Measurements from ENCODE around the gene NR3C2.
A peak's percentile ranks its signal among the peaks of the same experiment; 100 is the strongest.

NR3C2 gene

DNA sequence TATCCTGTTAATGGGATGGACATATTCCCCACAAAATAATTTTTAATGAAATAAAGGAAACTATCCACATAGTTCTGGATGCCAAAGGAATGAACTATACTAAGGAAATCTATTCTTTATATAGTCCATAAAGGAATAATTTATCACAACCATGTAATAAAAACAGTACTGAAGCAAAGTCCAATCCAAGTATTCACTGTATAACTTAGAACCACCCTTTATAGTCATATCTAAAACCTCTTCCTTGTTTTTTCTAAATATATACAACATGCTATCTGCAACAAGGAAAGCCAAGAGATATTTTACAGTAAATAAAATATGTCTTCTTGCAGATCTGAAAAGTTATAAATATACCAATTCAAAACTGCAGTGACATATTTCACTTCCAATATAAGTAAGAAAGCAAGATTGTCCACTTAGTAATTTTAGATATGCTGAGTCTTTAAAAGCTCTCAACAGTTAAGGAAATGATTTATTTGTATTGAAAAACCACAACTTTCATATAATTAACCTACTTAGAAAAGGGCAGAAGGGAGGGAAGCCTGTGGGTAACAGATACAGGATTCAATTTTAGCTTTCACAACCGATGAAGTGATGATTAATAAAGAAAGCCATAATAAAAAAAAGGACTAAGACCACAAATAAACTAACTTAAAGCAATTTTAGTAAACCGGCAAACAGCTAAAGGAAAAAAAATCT, 8.0 kb downstream of the NR3C2 start:
- no peak for DNase-seq

DNA sequence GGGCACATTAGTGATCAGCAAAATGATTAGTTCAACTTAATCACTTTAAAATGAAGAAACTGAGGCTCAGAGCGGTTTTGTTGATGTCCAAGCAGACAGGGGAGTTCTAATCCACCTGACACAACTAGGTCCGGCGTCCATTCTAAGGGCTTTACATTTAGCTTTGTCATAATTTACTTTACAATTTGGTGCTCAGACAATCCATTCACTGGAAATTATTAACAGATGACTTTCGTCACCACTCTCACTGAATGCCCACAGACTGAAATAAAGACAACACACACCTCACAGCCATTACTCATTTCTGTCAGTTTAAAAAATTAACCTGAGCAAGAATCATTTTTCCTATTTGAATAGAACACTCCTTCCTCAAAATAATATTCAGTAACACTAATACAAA, 10.8 kb downstream of the NR3C2 start:
- no peak for DNase-seq

DNA sequence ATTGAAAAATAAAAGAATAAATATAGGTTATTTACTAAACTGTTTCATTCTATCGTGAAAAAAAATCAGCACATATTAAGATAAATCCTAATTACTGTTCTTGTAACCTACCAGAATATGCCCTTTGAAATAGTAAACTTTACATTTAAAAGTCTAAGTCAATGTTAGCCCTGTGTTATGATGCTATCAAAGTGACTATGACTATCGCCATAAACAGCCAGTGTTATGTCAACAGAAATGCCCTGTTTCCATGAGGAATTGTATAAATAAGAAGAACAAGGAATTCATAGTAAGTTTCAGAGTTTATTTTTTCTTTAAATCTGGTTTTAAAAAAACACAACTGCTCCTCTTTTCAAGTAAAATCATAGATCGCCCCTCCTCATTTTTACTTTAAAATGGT, 11.4 kb downstream of the NR3C2 start:
- DNase-seq, result no peak

DNA sequence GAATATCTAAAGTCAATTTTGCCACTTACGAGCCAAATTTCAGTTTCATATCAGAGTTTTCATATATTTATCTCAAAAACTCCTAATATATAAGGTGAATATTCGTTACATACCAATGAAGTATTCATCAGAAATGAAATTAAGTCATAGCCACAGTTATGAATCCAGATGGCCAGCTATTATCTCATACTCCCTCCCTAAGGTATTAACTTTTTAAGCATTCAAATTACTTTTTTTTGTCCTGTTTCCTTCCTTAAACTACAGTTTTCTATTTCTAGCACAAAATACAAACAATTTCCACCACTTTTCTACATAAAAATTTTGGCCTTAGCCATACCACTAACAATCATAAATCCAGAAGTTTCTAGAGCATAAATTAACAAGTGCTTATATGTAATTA, 13.0 kb downstream of the NR3C2 start:
- no peak for DNase-seq

DNA sequence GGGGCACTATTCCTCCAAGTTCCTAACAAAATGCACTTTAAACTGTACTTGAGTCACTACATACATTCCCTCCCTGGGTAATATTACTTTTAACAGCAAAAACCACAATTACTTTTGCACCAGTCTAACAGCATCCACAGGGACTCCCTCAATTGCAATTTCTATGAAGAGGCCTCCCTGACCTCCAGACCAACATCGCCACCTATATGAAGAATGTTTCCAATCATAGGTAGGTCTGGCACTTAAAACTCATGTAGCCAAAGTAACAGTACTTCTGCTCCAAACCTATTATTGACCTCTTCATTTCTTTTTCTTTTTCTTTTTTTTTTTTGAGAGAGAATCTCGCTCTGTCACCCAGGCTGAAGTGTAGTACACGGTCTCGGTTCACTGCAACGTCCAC, 15.6 kb downstream of the NR3C2 start:
- no peak for DNase-seq

DNA sequence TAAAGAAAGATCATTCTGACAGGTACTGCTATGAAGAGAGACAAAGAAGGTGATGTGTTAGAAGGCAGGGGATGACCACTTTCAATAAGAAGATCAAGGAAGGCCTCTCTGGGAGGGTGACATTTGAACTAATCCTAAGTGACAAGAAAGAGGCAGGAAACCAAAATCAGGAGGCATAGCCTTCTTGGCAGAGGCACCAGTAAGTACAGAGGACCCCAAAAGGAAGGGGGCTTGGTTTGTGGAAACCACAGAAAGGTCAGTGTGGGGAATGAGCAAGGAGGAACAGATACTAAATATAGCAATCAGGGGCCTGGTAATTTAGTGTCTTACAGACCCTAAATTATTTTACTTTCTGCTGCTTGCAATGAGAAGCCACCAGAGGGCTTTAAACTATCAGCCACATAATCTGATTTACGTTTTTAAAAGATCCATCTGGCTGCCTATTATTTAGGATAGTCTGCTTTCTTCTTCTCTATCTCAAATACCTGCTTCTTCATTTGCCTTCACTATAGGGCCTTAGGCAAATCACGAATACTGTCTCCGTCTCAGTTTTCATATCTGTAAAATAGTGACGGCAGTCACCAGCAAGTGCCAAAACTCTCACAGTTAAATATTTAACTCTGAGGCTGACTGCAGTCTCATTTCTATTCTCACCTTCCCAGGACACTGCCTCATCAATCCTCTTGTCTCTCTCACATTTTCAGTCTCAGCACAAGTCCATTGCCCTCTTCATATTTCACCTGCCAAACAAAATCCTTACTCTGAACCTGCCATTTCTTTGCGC, 16.7 kb downstream of the NR3C2 start:
- DNase-seq, result no peak

DNA sequence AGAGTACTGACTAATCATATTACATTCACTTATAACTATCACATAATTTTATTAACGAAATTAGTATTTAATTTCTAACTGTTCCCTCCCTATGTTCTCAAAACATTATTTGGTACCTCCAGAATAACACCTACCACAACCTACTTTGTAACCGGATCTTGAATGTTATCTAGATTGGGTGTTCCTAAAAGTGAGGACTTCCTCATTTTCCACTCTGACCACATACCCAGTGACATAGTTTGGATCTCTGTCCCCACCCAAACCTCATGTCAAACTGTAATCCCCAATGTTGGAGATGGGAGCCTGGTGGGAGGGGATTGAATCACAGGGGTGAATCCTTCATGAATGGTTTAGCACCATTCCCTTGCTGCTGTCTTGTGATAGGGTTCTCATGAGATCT, 21.8 kb downstream of the NR3C2 start:
- no peak for DNase-seq

DNA sequence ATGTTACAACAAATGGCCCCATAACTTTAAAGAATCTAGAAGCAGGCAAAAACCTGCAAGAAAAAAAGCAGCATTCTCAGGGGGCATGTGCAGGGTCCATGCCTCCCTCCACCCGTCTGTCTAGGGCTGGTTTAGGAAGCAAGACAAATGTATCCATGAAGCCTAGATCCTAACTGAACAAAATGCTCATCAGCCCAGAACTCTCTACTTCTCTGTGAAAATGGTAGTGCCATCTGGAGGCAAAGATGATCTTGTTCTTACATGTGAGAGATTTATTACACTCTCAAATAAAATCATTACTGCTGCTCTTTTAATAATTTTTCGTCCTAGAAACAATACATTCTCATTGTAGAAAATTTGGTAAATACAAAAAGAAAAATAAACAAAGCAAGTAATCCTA, 26.7 kb downstream of the NR3C2 start:
- DNase-seq, result peak; percentile 1

DNA sequence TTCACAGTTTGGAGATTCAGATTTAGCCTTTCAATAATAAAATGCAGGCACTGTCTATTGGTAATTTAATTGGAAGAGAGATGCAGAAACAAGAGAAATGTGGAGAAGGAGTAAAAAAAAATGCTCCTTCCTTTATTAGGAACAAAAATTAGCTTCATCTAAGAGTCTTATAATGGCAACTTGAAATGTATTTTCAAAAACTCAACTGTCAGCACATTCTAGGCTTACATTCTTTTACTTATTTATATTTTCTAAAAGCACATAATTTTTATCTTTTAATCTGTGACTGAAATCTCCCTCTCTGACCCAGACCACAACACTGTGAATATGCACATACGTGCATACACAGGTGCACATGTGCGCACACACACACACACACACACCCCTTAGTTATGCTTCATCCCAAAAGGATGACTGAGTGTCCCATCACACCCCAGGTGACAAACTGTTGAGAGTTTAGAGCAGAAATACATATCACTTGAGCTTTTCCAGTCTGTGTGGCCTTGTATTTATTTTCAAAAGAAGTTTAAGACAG, 29.7 kb downstream of the NR3C2 start:
- DNase-seq, result no peak

DNA sequence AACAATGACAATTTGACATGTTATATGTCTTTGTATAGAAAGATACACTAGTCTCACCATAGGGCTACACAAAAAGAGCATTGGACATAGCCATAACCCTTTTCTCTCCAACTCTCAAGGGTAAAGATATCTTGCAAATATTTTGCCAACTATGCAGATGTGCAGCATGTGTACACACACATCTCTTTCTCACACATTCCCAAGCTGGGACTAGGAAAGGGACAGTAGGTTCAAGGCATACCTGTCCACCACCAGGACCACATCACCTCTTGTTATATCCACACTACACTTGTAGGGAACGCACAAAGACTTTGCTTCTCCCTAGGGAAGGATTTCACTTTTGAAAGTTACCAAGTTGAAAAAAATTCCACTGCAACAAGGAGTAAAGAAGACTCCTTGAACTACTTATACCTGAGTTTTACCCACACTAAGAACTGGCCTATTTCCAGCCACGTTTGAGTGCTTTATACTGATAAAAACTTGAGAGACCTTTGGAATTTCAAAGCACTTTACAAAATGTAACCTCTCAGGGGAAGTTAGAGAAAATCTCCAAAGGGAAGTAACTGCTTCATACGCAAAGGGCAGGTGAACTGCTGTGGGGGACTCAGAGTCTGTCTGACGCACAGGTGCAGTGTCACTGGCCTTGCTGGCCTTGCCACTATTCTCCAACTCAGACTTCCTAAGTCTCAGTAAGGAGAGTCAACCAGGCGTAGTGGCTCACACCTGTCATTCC, 36.9 kb downstream of the NR3C2 start:
- no peak for DNase-seq

DNA sequence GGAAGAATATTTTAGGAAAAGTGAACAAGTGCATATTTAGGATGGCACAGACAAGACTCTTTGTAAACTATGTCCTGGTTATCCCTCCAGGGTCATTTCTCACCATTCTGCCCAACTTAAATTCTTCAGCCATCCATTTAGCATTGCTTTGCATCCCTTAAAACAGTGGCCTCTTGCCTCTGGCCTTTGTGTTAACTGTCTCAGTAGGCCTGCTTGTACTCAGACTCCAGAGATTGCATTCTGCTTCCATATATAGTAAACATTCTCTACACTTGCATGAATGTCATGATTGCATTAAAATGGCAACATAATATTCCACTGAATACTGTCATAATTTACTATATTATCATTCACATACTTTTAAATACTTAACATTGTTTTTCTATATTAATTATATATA, 43.2 kb downstream of the NR3C2 start:
- DNase-seq, result no peak

DNA sequence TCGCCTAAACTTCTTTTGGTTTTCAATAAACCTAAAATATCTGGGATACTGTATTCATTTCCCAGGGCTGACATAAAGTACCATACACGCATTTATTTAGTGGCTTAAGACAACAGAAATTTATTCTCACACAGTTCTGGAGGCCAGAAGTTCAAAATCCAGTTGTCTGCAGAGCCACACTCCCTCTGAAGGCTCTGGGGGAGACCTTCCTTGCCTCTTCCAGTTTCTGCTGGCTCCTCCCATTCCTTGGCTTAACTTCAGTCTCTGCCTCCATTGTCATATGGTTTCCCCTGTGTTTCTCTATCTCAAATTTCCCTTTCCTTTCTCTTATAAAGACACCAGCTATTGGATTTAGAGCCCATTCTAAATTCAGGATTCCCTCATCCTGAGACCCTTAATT, 44.4 kb downstream of the NR3C2 start:
- no peak for DNase-seq

DNA sequence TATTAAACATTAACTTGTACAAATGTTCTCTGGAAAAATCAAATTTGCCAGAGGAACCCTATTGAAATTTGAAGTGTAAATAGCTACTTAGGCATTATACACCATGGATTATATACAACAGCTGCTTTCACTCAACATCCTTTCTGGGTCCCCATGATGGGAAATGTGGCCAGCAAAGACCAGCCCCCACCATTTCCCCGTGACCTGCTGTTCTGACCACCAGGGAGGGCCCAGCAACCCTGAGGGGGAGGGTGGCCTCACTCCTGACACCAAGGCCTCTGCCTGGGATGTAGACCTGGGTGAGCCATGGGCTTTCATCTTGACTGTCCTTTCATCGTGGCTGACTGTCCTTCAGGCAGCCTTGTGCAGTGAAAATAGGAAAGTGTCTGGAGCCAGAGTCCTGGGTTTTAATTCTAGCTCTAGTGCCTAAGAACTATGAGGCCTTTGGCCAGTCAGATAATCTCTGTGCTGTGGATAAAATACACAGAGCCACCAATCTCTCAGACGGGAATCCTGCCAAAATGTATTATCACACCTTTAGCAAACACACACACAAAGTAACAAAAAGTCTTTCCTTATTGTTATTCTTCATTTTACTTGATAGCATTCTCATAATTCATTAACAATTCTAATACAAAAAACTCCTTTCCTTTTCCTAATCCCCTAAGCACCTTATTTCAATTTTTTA, 45.1 kb downstream of the NR3C2 start:
- no peak for DNase-seq

DNA sequence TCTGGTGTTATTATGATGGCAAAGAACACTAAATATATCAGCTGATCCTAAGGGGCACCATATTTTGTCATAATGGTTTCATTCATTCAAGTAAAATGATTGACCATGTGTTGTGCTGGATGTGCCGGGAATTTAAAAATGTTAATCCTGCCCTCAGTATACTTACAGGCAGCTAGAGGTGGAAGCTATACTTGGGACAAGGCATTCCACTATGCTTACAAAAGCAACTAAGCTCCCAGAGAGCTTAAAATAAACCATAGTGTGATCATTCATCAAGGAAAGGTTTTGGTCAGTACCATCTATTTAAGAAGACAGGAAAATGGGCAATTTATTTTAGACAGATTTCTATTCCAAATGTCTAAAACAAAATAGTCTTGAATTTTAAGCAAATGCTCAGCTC, 46.4 kb downstream of the NR3C2 start:
- no peak for DNase-seq

DNA sequence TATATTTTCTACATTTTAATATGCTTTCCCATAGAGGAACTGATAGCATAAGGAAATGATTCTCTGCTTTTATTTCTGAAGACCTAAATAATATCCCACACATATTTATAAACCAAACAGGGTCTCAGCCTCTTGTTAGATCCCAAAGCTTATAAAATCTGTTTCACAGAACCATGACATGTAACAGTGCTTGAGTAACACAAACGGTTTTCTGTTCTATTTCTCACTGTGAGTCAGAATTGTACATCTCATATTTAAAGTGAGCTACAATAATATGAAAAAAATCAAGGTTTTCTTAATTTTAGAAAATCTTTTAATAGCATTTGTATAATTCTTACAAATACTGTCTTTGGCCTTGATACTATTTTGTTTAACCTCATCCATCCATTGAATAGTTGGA, 51.2 kb downstream of the NR3C2 start:
- DNase-seq, result no peak

DNA sequence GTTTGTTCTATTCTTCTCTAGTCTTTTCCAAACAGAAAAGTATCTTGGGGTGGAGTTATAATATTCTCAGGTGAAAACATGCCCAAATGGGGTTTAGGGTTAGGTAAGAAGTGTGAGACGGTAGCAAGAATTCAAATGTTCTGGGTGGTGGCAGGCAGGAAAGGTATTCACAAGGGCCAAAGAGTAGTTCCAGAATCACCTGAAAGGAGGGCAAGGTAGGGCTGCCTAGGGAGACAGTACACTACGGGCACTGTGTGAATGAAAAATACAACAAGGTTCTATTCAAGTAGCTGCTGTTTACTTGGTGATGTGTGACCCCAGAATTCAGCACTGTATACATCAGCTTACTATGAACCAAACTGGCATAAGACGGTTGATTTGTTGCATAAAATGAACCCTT, 51.9 kb downstream of the NR3C2 start:
- no peak for DNase-seq

DNA sequence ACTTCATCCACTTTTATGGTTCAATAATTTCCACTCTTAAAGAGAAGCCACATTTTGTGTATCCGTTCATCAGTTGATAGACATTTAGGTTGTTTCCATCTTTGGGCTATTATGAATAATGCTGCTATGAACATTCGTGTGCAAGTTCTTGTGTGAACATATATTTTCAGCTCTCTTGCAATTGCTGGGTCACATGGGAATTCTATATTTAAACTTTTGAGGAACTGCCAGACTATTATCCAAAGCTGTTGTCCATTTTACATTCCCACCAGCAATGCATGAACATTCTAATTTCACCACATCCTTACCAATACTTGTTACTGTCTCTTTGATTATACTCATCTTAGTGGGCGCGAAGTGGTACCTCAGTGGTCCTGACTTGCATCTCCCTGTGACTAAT, 61.9 kb downstream of the NR3C2 start:
- no peak for DNase-seq

DNA sequence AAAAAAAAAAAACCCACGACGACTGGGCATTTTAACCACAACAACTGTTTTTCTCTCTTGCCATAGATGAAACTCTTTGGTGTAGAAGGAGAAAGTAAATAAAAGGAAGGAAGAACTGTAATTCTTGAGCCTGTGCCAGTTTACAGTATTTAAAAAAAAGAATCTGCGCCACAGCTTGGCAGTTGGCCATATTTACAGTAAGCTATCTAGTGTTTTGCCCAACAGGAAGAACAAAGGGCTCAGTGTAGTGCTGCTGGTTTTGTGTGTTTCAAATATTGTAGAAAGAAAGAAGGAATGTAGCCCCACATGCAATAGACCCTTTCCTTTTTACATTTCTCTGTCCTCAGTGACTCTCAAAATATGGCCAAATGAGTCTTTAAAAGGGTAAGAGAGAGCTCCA, 66.1 kb downstream of the NR3C2 start:
- DNase-seq, result peak; percentile 24

DNA sequence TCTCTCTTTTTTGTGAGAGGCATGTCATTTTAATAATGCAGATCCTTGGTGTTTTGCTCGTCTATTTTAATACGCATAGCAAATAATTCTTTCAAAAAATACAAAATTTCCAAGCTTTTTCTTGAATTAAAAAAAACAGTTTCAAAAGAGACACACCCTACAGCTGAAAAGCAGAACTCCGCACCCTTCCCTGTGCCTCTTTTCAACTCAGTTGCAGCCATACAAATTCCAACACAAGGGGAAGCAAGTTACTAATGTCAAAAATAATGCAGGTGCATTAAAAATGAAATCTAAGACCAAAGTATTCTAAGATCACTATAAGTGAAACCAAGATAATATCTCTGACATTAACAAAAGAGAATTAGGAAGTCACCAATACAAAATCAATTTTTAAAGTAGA, 66.6 kb downstream of the NR3C2 start:
- no peak for DNase-seq

DNA sequence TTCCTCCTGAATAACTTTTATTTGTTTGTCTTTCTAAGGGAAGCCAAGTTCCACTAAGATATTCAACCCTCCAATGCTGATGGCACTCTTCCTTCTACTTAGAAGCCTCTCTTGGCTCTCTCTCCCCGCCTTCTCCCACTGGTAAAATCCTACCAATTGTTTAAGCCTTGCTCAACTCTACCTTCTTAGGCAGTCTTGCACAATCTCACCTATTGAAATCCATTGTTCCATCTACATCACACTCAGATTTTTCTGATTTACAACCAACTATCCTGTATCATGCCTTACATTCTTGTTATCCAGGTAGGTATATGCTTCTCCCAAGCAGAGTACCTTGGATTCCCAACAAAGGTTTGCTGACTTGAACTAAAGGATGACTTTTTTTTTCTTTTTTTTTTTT, 69.1 kb downstream of the NR3C2 start:
- DNase-seq, result no peak

DNA sequence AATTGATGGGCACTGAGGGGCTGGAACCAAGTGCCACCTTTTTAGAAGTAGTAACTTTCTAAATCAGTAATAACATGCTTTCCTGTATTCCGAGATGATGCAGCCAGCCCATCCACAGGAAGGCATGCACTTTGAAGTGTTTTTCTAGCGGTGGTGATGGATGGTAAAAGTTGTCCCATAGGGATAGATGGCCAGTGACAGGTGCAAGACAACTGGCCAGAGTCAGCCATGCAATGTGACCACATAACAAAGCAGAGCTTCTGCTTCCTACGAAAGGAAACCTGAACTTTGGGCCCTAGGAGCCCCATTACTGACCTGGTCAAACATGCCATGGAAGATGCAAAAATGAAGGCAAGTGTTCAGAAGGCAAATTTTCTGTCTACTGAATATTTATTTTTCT, 72.3 kb downstream of the NR3C2 start:
- no peak for DNase-seq

DNA sequence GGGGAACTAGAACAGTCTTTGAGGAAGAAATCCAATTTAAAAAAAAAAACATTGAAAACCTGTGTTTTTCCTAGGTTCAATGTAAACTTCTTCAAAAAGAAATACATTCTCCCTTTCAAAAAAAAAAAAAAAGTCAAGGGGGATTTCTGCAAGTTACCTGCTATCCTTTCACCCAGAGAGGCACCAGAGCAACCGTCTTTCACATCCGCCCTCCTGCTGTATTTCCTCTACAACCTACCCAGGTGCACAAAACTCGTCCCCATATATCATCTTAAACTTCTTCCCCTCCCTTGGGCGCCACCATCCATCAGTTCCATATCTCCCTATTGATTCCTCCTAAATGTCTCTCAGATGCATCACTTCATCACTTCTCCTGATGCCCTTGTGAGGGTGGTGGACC, 74.5 kb downstream of the NR3C2 start:
- no peak for DNase-seq

DNA sequence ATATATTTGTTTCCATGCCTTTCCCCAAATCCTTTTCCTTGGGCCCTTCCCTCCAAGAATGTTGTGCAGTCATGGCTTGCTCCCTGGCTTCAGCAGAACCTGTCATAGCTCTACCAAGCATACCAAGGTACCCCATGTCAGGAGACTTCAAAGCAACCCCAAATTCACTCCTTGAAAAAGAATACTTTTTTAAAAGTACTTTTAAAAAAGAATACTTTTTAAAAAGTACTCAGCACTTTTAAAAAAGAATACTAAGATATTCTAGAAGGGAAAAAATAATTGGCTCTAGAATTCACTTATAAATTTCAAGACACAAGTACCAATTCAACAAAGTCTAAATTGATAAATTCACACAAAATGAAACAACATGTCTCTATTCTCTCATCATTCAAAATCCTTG, 76.0 kb downstream of the NR3C2 start:
- DNase-seq, result peak; percentile 1

Data from fibroblast of skin of scalp (primary cell).